HepG2 (cell line): ENCODE results near the gene EHD1. TPM values are rescaled to one million over a fixed set of nuclear protein-coding genes. Genes with fewer than 3 reads are reported as not detected.
A peak's percentile ranks its signal among the peaks of the same experiment; 100 is the strongest.

Experiments used
- AGO2 ChIP-seq: fragments of 200-400 bp; formaldehyde crosslinking; optimal IDR thresholded peaks from 2 replicates; pipeline ENCODE3; 2017; ENCODE audit warnings: mild to moderate bottlenecking, low read depth, low read length, moderate library complexity
- ATAD3A ChIP-seq: sonication (generic); formaldehyde crosslinking; IDR thresholded peaks from 2 replicates; pipeline ENCODE4 v1.4.0; 2020; ENCODE audit warnings: missing genetic modification reagents
- CEBPG ChIP-seq: IDR thresholded peaks from 2 replicates; pipeline ENCODE4 v1.6.1; 2016
- CREB1 ChIP-seq, 2 experiments: fragments of 450-650 bp in 1 of 2; IDR thresholded peaks; 2 replicates each; pipeline ENCODE4 v1.6.1; 2016 to 2017; ENCODE audit warnings: control low read depth in 1 of 2, mild to moderate bottlenecking in 1 of 2, missing compliant biosample characterization in 1 of 2, missing genetic modification characterization in 1 of 2
- GABPB1 ChIP-seq: IDR thresholded peaks from 2 replicates; pipeline ENCODE4 v1.6.1; 2016; ENCODE audit warnings: mild to moderate bottlenecking, missing genetic modification reagents, moderate library complexity, missing compliant biosample characterization
- IRF1 ChIP-seq: sonication (generic); formaldehyde crosslinking; IDR thresholded peaks from 2 replicates; pipeline ENCODE4 v1.4.0; 2020; ENCODE audit warnings: low read depth, mild to moderate bottlenecking, missing genetic modification reagents
- MNT ChIP-seq: fragments of 450-650 bp; IDR thresholded peaks from 2 replicates; pipeline ENCODE4 v1.6.1; 2016
- MYNN ChIP-seq: sonication (generic); formaldehyde crosslinking; IDR thresholded peaks from 2 replicates; pipeline ENCODE4 v1.4.0; 2020; ENCODE audit warnings: mild to moderate bottlenecking, low read depth, missing genetic modification reagents
- NCOA1 ChIP-seq: sonication (generic); formaldehyde crosslinking; IDR thresholded peaks from 2 replicates; pipeline ENCODE4 v1.9.0; 2021; ENCODE audit warnings: missing genetic modification reagents
- SNAPC4 ChIP-seq: sonication (generic); formaldehyde crosslinking; IDR thresholded peaks from 2 replicates; pipeline ENCODE4 v1.4.0; 2020; ENCODE audit warnings: mild to moderate bottlenecking, missing genetic modification reagents
- TCF12 ChIP-seq, 2 experiments: fragments of 450-650 bp in 1 of 2; sonication (generic) in 1 of 2; formaldehyde crosslinking in 1 of 2; IDR thresholded peaks; 2 replicates each; pipeline versions ENCODE4 v1.6.1 to v1.8.0; 2017 to 2022; ENCODE audit warnings: antibody characterized with exemption in 1 of 2, mild to moderate bottlenecking in 1 of 2, missing genetic modification reagents in 1 of 2, moderate library complexity in 1 of 2
- ZBTB34 ChIP-seq: sonication (generic); formaldehyde crosslinking; IDR thresholded peaks from 2 replicates; pipeline ENCODE4 v1.8.0; 2022; ENCODE audit warnings: mild to moderate bottlenecking, missing genetic modification reagents
- ZBTB8A ChIP-seq: sonication (generic); formaldehyde crosslinking; IDR thresholded peaks from 2 replicates; pipeline ENCODE4 v1.4.0; 2020; ENCODE audit warnings: mild to moderate bottlenecking, low read depth, missing genetic modification reagents, borderline replicate concordance
- ZMAT5 ChIP-seq: sonication (generic); formaldehyde crosslinking; IDR thresholded peaks from 2 replicates; pipeline ENCODE4 v1.5.0; 2020; ENCODE audit warnings: mild to moderate bottlenecking, low read depth, missing genetic modification reagents, borderline replicate concordance
- ZNF10 ChIP-seq: sonication (generic); formaldehyde crosslinking; IDR thresholded peaks from 2 replicates; pipeline ENCODE4 v1.4.0; 2020; ENCODE audit warnings: mild to moderate bottlenecking, low read depth, missing genetic modification reagents, borderline replicate concordance
- ZNF460 ChIP-seq: sonication (generic); formaldehyde crosslinking; IDR thresholded peaks from 2 replicates; pipeline ENCODE4 v1.5.1; 2020; ENCODE audit warnings: missing genetic modification reagents, mild to moderate bottlenecking, borderline replicate concordance
- ZNF891 ChIP-seq: sonication (generic); formaldehyde crosslinking; IDR thresholded peaks from 2 replicates; pipeline ENCODE4 v1.5.0; 2020; ENCODE audit warnings: mild to moderate bottlenecking, missing genetic modification reagents
- polyA plus RNA-seq, 8 experiments: library from polyadenylated mRNA; depleted of rRNA in 3 of 8; stranded (reverse) in 7 of 8; unstranded in 1 of 8; fragments of >200 nt; fragmentation: Illumina TruSeq in 4 of 8; extraction: Trizol in 4 of 8; gene quantifications; 2 replicates each; pipeline versions ENCODE4 v1.2.1 to v1.2.3, GENCODE V29; 2011 to 2016; ENCODE audit warnings: low read depth in 4 of 8, missing spikeins in 1 of 8, mixed read lengths in 1 of 8; ENCODE audit not compliant: insufficient read depth in 1 of 8
- total RNA-seq, 5 experiments: library from RNA; depleted of rRNA; stranded (reverse); fragments of >200 nt; fragmentation: Illumina TruSeq; extraction: Trizol; gene quantifications; 2 replicates each; pipeline ENCODE4 v1.2.3, GENCODE V29; 2016; ENCODE audit warnings: low read depth in 1 of 5

The EHD1 gene
- total and polyA plus RNA-seq, 2 of the 13 experiments (the other 11 are each of a cell fraction or from before 2014, with no cell fraction given), result 23.6 to 26.6 TPM

GRCh38 chr11:64842851-64843685 is 35.4 kb downstream of the EHD1 start (continued):
- TF ChIP-seq ZBTB34 (CRISPR knock-in tag) (no peak), AGO2 (no peak), GABPB1 (CRISPR knock-in tag) (peak; percentile 19; the same call in 1 of the 2 replicates), MNT (peak; percentile 97), SNAPC4 (CRISPR knock-in tag) (peak; percentile 33; the same call in 1 of the 2 replicates), ZNF891 (CRISPR knock-in tag) (no peak), IRF1 (CRISPR knock-in tag) (no peak), MYNN (CRISPR knock-in tag) (no peak), ZMAT5 (CRISPR knock-in tag) (no peak), CREB1 (IDR thresholded peaks at IDR 0.05) (0 out of 2 replicates have a peak, but pooled peaks have one; percentile 9), CREB1 (CRISPR knock-in tag; IDR thresholded peaks at IDR 0.05) (no peak), NCOA1 (CRISPR knock-in tag) (no peak), ATAD3A (CRISPR knock-in tag) (no peak), ZNF10 (no peak), ZBTB8A (CRISPR knock-in tag) (no peak), ZNF460 (CRISPR knock-in tag) (no peak), TCF12 (IDR thresholded peaks at IDR 0.05) (no peak), TCF12 (CRISPR knock-in tag; IDR thresholded peaks at IDR 0.05) (no peak), CEBPG (no peak)
